HL-60 (cell line): Measurements from ENCODE around the gene FRMPD2.

Experiments
- DNase-seq, 2 experiments: peaks; one replicate each; pipeline ENCODE4 v3.0.0-alpha.2; 2010 to 2020; ENCODE audit warnings: low read depth in 1 of 2, low spot score in 1 of 2
- H3K27ac ChIP-seq: fragments of 250-450 bp; sonication (Bioruptor Pico); replicated peaks from 2 replicates; pipeline ENCODE4 v1.5.1; 2020; ENCODE audit warnings: mild to moderate bottlenecking, moderate library complexity
- H3K27me3 ChIP-seq: fragments of 250-450 bp; sonication (Bioruptor Pico); 2 replicates; pipeline ENCODE4 v1.5.1; 2021; ENCODE audit warnings: mild to moderate bottlenecking, moderate library complexity; ENCODE audit not compliant: insufficient read depth, poor library complexity, severe bottlenecking
- H3K4me3 ChIP-seq: replicated peaks from 2 replicates; pipeline ENCODE4 v1.5.1; 2011; ENCODE audit warnings: mild to moderate bottlenecking, control low read depth, low read length; ENCODE audit not compliant: insufficient read depth
- GABPA ChIP-seq: IDR thresholded peaks from 2 replicates; pipeline ENCODE4 v1.6.1; 2012; ENCODE audit warnings: low read depth
- POLR2AphosphoS5 ChIP-seq: IDR thresholded peaks from 2 replicates; pipeline ENCODE4 v1.6.1; 2012; ENCODE audit warnings: low read depth
- REST ChIP-seq: IDR thresholded peaks from 2 replicates; pipeline ENCODE4 v1.6.1; 2012; ENCODE audit warnings: low read depth; ENCODE audit not compliant: insufficient replicate concordance
- SPI1 ChIP-seq: IDR thresholded peaks from 2 replicates; pipeline ENCODE4 v1.6.1; 2012; ENCODE audit warnings: low read depth, mild to moderate bottlenecking, borderline replicate concordance
- TF ChIP-seq, protein P1 (sequence below): IDR thresholded peaks from one replicate; pipeline ENCODE4 v1.5.1; 2011; ENCODE audit warnings: low read length, control low read depth, inconsistent platforms; ENCODE audit not compliant: insufficient read depth

The FRMPD2 gene

GRCh38 chr10:48236199-48236621 lies 38.3 kb downstream of the FRMPD2 start:
- no peak for TF ChIP-seq REST
- no peak for TF ChIP-seq POLR2AphosphoS5
- H3K27me3 ChIP-seq, result no peaks in the 10 kb centered on the region

DNA sequence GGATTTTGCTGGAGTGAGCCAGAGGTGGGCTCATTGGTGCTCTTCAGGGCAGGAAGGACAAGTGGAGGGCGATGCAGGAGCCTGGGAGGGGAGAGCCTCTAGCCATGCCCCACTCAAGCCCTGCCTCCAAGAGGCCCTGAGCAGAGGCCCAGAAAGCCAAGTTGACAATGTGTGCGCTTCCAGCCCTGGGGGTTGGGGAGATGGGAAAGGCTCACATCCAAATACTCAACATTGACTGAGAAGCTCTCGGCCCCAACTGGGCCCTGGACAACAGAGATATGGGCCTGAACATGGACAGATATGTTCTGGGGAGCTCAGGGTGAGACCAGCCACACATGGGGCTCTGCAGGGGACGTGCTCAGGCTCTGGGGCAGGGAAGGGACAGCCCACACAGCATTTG lies 39.0 kb downstream of the FRMPD2 start:
- DNase-seq, result no peak
- peaks cover 2% of the 10 kb centered on the region for H3K27me3 ChIP-seq
- H3K27ac ChIP-seq, result no peak overlapping the region
- no peak for TF ChIP-seq REST
- TF ChIP-seq, protein P1, sequence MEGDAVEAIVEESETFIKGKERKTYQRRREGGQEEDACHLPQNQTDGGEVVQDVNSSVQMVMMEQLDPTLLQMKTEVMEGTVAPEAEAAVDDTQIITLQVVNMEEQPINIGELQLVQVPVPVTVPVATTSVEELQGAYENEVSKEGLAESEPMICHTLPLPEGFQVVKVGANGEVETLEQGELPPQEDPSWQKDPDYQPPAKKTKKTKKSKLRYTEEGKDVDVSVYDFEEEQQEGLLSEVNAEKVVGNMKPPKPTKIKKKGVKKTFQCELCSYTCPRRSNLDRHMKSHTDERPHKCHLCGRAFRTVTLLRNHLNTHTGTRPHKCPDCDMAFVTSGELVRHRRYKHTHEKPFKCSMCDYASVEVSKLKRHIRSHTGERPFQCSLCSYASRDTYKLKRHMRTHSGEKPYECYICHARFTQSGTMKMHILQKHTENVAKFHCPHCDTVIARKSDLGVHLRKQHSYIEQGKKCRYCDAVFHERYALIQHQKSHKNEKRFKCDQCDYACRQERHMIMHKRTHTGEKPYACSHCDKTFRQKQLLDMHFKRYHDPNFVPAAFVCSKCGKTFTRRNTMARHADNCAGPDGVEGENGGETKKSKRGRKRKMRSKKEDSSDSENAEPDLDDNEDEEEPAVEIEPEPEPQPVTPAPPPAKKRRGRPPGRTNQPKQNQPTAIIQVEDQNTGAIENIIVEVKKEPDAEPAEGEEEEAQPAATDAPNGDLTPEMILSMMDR, result no peak
- no peak for TF ChIP-seq SPI1
- TF ChIP-seq GABPA, result no peak
- TF ChIP-seq POLR2AphosphoS5, result no peak
- H3K4me3 ChIP-seq, result no peak overlapping the region

More at GRCh38 chr10:48236199-48236621, 38.3 kb downstream of the FRMPD2 start:
- Histone ChIP-seq H3K4me3 (no peak overlapping the region), H3K27ac (no peak overlapping the region)
- DNase-seq, result no peak

DNA sequence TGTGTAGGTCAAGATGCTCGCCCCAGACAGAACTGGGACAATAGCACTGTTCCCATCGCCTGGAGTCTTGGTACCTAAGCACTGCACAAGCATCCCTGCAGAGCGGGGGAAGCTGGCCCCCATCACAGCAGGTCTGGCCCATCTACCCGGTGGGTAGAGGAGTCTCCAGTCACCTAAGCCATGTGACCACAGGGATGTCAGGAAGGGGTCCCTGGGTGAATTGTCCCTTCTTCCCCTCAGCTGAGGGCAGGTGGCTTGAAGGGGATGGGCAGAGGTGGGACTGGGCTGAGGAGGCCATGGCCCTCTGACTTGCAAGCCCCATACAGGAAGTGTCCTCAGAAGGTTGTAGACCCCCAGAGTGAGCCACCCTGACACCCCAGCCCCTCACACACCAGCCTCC lies 39.7 kb downstream of the FRMPD2 start:
- H3K27ac ChIP-seq, result no peak overlapping the region
- no peak for TF ChIP-seq SPI1
- no peak for TF ChIP-seq GABPA
- no peak for TF ChIP-seq POLR2AphosphoS5
- TF ChIP-seq, protein P1, result no peak
- TF ChIP-seq REST, result no peak
- no peak overlapping the region for H3K4me3 ChIP-seq
- peaks cover 2% of the 10 kb centered on the region for H3K27me3 ChIP-seq
- DNase-seq, result no peak

GRCh38 chr10:48234295-48234694 lies 40.2 kb downstream of the FRMPD2 start:
- no peak overlapping the region for H3K27ac ChIP-seq
- TF ChIP-seq SPI1 (no peak), POLR2AphosphoS5 (no peak), GABPA (no peak), REST (no peak)
- TF ChIP-seq, protein P1, result no peak
- DNase-seq, result no peak
- no peak overlapping the region for H3K4me3 ChIP-seq
- peaks cover 6% of the 10 kb centered on the region for H3K27me3 ChIP-seq
